ENCODE measurements around the gene SCFD1. TPM values are rescaled to one million over a fixed set of nuclear protein-coding genes. Genes with fewer than 3 reads are reported as not detected.

SCFD1 gene
- total RNA-seq, 4 donors from 2014 or later = 43.4 to 128 (median 84.3) TPM

GRCh38 chr14:30754778-30755177 lies 132.7 kb downstream of the SCFD1 start:
- in situ Hi-C loops (cut with MboI; ENCODE audit: low pct_ligation_motif_present in 1 of 4, low pct_unique_long_range_greater_than_20kb in 1 of 4, low sequenced_read_pairs in 3 of 4) (no loop called here), intact Hi-C loops (cut with DNase I; ENCODE audit: low total_unique reads) (no loop called here)
- no peak for TF ChIP-seq POLR2A (IDR thresholded peaks at IDR 0.05)
- TF ChIP-seq CTCF (IDR thresholded peaks at IDR 0.05) = no peak
- TF ChIP-seq POLR2AphosphoS5 (IDR thresholded peaks at IDR 0.05) = no peak
- TF ChIP-seq EP300 (IDR thresholded peaks at IDR 0.05; ENCODE audit: low read depth) = no peak
- Histone ChIP-seq H3K27me3 (no peaks in the 10 kb centered on the region), H3K9me3 (no peaks in the 10 kb centered on the region), H3K36me3 (no peaks in the 10 kb centered on the region), H3K4me1 (peaks cover 0 to 9% (median 4%) of the 10 kb centered on the region in 4 donors), H3K27ac (no peak overlapping the region), H3K4me3 (no peak overlapping the region)
- DNase-seq = no peak
- 40 to 88% methylated on average over 1 to 3 of the region's 3 CpGs for WGBS, 2 donors (ENCODE audit: low coverage in 1 of 2)

- H3K27ac ChIP-seq = no peak overlapping the region
- no peaks in the 10 kb centered on the region for H3K9me3 ChIP-seq
- in situ Hi-C loops (cut with MboI; ENCODE audit: low pct_ligation_motif_present in 1 of 4, low pct_unique_long_range_greater_than_20kb in 1 of 4, low sequenced_read_pairs in 3 of 4) = no loop called here
- intact Hi-C loops (cut with DNase I; ENCODE audit: low total_unique reads) = no loop called here
- H3K36me3 ChIP-seq = no peaks in the 10 kb centered on the region
- 64% methylated on average over 2 of the region's 2 CpGs; no CpG with 5 or more reads in 1 of the 2 donors for whole genome bisulfite sequencing, 2 donors (ENCODE audit: low coverage in 1 of 2)
- TF ChIP-seq POLR2AphosphoS5 (IDR thresholded peaks at IDR 0.05) = no peak
- no peak for TF ChIP-seq CTCF (IDR thresholded peaks at IDR 0.05)
- TF ChIP-seq POLR2A (IDR thresholded peaks at IDR 0.05) = no peak
- no peak for TF ChIP-seq EP300 (IDR thresholded peaks at IDR 0.05; ENCODE audit: low read depth)
- H3K4me1 ChIP-seq = peaks cover 0 to 12% (median 4%) of the 10 kb centered on the region in 4 donors
- no peak overlapping the region for H3K4me3 ChIP-seq
- DNase-seq = no peak
- no peaks in the 10 kb centered on the region for H3K27me3 ChIP-seq
These were observed 134.5 kb downstream of the SCFD1 start for GRCh38 chr14:30756594-30756993.

GRCh38 chr14:30757082-30757481 lies 135.0 kb downstream of the SCFD1 start:
- Histone ChIP-seq H3K4me3 (no peak overlapping the region), H3K27me3 (no peaks in the 10 kb centered on the region), H3K4me1 (peaks cover 0 to 12% (median 4%) of the 10 kb centered on the region in 4 donors), H3K36me3 (no peaks in the 10 kb centered on the region), H3K27ac (no peak overlapping the region), H3K9me3 (no peaks in the 10 kb centered on the region)
- 38 to 73% methylated on average over 2 to 3 of the region's 3 CpGs for WGBS, 2 donors (ENCODE audit: low coverage in 1 of 2)
- intact Hi-C loops (cut with DNase I; ENCODE audit: low total_unique reads) = no loop called here
- TF ChIP-seq CTCF (IDR thresholded peaks at IDR 0.05) (no peak), EP300 (IDR thresholded peaks at IDR 0.05; ENCODE audit: low read depth) (no peak), POLR2AphosphoS5 (IDR thresholded peaks at IDR 0.05) (no peak), POLR2A (IDR thresholded peaks at IDR 0.05) (no peak)
- no peak for DNase-seq
- in situ Hi-C loops (cut with MboI; ENCODE audit: low pct_ligation_motif_present in 1 of 4, low pct_unique_long_range_greater_than_20kb in 1 of 4, low sequenced_read_pairs in 3 of 4) = no loop called here

- Histone ChIP-seq H3K27ac (peak overlapping the region; percentile 14 to 34 (median 24)), H3K4me3 (no peak overlapping the region), H3K27me3 (no peaks in the 10 kb centered on the region), H3K36me3 (no peaks in the 10 kb centered on the region), H3K4me1 (peaks cover 0 to 12% (median 4%) of the 10 kb centered on the region in 4 donors), H3K9me3 (peaks cover 20% of the 10 kb centered on the region in 2 donors)
- TF ChIP-seq POLR2AphosphoS5 (IDR thresholded peaks at IDR 0.05) (no peak), CTCF (IDR thresholded peaks at IDR 0.05) (no peak), POLR2A (IDR thresholded peaks at IDR 0.05) (no peak)
- DNase-seq = no peak
- WGBS, 2 donors (ENCODE audit: low coverage in 1 of 2) = 44 to 53% methylated on average over 4 to 7 of the region's 7 CpGs
- intact Hi-C loops (cut with DNase I; ENCODE audit: low total_unique reads) (no loop called here), in situ Hi-C loops (cut with MboI; ENCODE audit: low pct_ligation_motif_present in 1 of 4, low pct_unique_long_range_greater_than_20kb in 1 of 4, low sequenced_read_pairs in 3 of 4) (no loop called here)
These were observed 137.3 kb downstream of the SCFD1 start for GRCh38 chr14:30759172-30760125.

All from transverse colon (tissue), 4 donors.